ENCODE measurements around the gene TMOD4.
A peak's percentile ranks its signal among the peaks of the same experiment; 100 is the strongest.
"Not testable (repeated sequence)": the region's sequence is repeated elsewhere in the genome, so short reads cannot be mapped to it uniquely, and the experiment has no call there.

The TMOD4 gene

GRCh38 chr1:151175863-151176262 lies at the start of gene TMOD4:
Gene TMOD4 (minus strand): TSS chr1:151175981. CDS start chr1:151174875, 1,106 bp downstream.
- H3K36me3 ChIP-seq, result peaks cover 82% of the 10 kb centered on the region
- H3K9me3 ChIP-seq (ENCODE audit: severe bottlenecking), result no peaks in the 10 kb centered on the region
- H3K27me3 ChIP-seq (ENCODE audit: insufficient read depth, low read depth, severe bottlenecking), result no peaks in the 10 kb centered on the region
- DNase-seq, result peak; percentile 57
- H3K27ac ChIP-seq, result peak within 1 kb of the TSS; percentile 7; the same call in 1 of the 2 replicates
- H3K4me3 ChIP-seq (ENCODE audit: low read depth, low read length), result no peak within 1 kb of the TSS
- TF ChIP-seq, protein P1, sequence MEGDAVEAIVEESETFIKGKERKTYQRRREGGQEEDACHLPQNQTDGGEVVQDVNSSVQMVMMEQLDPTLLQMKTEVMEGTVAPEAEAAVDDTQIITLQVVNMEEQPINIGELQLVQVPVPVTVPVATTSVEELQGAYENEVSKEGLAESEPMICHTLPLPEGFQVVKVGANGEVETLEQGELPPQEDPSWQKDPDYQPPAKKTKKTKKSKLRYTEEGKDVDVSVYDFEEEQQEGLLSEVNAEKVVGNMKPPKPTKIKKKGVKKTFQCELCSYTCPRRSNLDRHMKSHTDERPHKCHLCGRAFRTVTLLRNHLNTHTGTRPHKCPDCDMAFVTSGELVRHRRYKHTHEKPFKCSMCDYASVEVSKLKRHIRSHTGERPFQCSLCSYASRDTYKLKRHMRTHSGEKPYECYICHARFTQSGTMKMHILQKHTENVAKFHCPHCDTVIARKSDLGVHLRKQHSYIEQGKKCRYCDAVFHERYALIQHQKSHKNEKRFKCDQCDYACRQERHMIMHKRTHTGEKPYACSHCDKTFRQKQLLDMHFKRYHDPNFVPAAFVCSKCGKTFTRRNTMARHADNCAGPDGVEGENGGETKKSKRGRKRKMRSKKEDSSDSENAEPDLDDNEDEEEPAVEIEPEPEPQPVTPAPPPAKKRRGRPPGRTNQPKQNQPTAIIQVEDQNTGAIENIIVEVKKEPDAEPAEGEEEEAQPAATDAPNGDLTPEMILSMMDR (IDR thresholded peaks at IDR 0.05; ENCODE audit: low read depth, low read length), result peak; percentile 96

GRCh38 chr1:151222130-151222529 lies 46.3 kb upstream of the TMOD4 start:
- H3K27ac ChIP-seq, result no peak overlapping the region
- H3K36me3 ChIP-seq, result peaks cover 89% of the 10 kb centered on the region
- no peak overlapping the region for H3K4me3 ChIP-seq (ENCODE audit: low read depth, low read length)
- TF ChIP-seq, protein P1 (IDR thresholded peaks at IDR 0.05; ENCODE audit: low read depth, low read length), result no peak
- no peaks in the 10 kb centered on the region for H3K9me3 ChIP-seq (ENCODE audit: severe bottlenecking)
- H3K27me3 ChIP-seq (ENCODE audit: insufficient read depth, low read depth, severe bottlenecking), result no peaks in the 10 kb centered on the region
- DNase-seq, result no peak

DNA sequence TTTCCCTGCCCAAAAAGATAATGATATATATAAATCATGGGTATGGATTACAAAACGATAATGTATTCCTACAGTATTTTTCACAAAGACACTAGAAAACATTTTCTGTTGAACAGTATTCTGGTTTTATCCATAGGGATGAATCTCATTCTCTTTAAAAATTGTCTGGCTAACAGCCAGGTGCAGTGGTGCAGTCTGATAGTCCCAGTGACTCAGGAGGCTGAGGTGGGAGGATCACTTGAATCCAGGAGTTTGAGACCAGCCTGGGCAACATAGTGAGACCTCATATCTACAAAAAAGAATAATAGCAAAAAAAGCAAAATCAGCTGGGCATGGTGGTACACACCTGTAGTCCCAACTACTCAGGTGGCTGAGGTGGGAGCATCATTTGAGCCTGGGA lies 45.8 kb upstream of the TMOD4 start:
- no peak overlapping the region for H3K27ac ChIP-seq
- no peaks in the 10 kb centered on the region for H3K9me3 ChIP-seq (ENCODE audit: severe bottlenecking)
- H3K36me3 ChIP-seq, result peaks cover 84% of the 10 kb centered on the region
- TF ChIP-seq, protein P1 (IDR thresholded peaks at IDR 0.05; ENCODE audit: low read depth, low read length), result no peak
- no peak overlapping the region for H3K4me3 ChIP-seq (ENCODE audit: low read depth, low read length)
- no peaks in the 10 kb centered on the region for H3K27me3 ChIP-seq (ENCODE audit: insufficient read depth, low read depth, severe bottlenecking)
- no peak for DNase-seq

DNA sequence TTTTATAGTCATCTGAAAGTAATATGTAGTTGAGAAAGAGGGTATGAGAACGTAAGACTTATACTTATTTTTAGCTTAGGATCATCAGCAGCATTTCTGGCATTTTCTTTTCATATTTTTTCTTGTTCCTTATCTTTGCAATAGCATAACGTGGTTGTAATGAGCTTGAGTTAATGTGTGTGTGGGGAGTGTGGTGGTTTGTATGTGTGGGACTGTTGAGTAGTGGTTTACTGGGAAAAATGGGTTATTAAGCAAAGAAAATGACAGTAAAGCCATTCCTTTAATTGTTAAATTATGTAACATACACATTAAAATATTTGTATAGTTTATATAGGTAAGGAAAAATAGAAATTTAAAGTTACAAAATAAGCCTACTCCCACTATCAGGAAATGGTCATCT lies 37.8 kb upstream of the TMOD4 start:
- no peak for DNase-seq
- Histone ChIP-seq H3K9me3 (ENCODE audit: severe bottlenecking) (no peaks in the 10 kb centered on the region), H3K4me3 (ENCODE audit: low read depth, low read length) (no peak overlapping the region), H3K27me3 (ENCODE audit: insufficient read depth, low read depth, severe bottlenecking) (no peaks in the 10 kb centered on the region), H3K27ac (no peak overlapping the region), H3K36me3 (peaks cover 92% of the 10 kb centered on the region)
- TF ChIP-seq, protein P1 (IDR thresholded peaks at IDR 0.05; ENCODE audit: low read depth, low read length), result no peak

GRCh38 chr1:151211972-151212705 lies 36.4 kb upstream of the TMOD4 start:
- no peaks in the 10 kb centered on the region for H3K9me3 ChIP-seq (ENCODE audit: severe bottlenecking)
- no peak for DNase-seq
- H3K27ac ChIP-seq, result no peak overlapping the region
- peaks cover 91% of the 10 kb centered on the region for H3K36me3 ChIP-seq
- no peak overlapping the region for H3K4me3 ChIP-seq (ENCODE audit: low read depth, low read length)
- TF ChIP-seq, protein P1 (IDR thresholded peaks at IDR 0.05; ENCODE audit: low read depth, low read length), result no peak
- no peaks in the 10 kb centered on the region for H3K27me3 ChIP-seq (ENCODE audit: insufficient read depth, low read depth, severe bottlenecking)

DNA sequence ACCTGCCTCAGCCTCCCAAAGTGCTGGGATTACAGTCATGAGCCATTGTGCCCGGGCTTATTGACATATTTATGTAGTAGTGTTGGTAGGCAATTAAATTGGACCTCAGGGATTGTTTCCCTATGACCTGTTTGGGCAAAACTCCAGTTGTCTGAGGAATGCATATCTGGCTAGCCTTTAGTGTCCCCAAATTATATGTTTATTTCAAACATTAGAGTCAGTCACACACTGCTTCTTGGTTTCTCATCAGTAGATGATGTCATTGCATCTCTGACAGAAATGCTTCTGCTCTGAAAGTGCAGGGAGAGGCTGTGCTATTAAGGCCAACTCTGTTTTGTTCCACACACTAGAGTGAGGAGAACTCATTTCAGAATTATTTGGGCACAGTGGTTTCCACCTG lies 35.0 kb upstream of the TMOD4 start:
- Histone ChIP-seq H3K36me3 (peaks cover 96% of the 10 kb centered on the region), H3K4me3 (ENCODE audit: low read depth, low read length) (no peak overlapping the region), H3K9me3 (ENCODE audit: severe bottlenecking) (no peaks in the 10 kb centered on the region), H3K27me3 (ENCODE audit: insufficient read depth, low read depth, severe bottlenecking) (no peaks in the 10 kb centered on the region), H3K27ac (no peak overlapping the region)
- DNase-seq, result no peak
- TF ChIP-seq, protein P1 (IDR thresholded peaks at IDR 0.05; ENCODE audit: low read depth, low read length), result no peak

DNA sequence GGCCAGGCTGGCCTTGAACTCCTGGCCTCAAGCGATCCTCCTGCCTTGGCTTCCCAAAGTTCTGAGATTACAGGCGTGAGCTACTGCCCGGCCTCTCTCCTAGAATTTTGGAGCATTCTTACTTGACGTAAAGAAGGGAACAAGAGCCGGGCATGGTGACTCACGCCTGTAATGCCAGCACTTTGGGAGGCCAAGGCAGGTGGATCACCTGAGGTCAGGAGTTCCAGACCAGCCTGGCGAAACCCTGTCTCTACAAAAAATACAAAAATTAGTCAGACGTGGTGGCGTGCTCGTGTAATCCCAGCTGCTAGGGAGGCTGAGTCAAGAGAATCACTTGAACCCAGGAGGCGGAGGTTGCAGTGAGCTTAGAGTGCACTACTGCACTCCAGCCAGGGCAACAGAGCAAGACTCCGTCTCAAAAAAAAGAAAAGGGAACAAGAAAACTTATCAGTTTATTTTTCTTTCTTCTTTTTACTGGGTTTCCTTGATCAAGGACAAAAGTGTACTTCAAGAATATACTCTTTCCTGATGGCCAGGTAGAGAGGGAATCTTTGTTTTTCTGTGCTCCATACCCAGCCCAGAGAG lies 29.7 kb upstream of the TMOD4 start:
- not testable (repeated sequence) for H3K9me3 ChIP-seq (ENCODE audit: severe bottlenecking); H3K4me3 ChIP-seq (ENCODE audit: low read depth, low read length); H3K27ac ChIP-seq; DNase-seq; H3K27me3 ChIP-seq (ENCODE audit: insufficient read depth, low read depth, severe bottlenecking)
- peaks cover 97% of the 10 kb centered on the region for H3K36me3 ChIP-seq
